Raji (cell line): ENCODE results near the gene COL8A2.

ENCODE experiments used
- POLR2A ChIP-seq: IDR thresholded peaks from 2 replicates; pipeline ENCODE4 v1.6.1; 2011; ENCODE audit warnings: low read depth, low read length, control low read depth; ENCODE audit not compliant: insufficient read depth

The COL8A2 gene

GRCh38 chr1:36160949-36161485, 36.0 kb upstream of the COL8A2 start:
- TF ChIP-seq POLR2A: no peak

GRCh38 chr1:36160388-36160948, 35.4 kb upstream of the COL8A2 start:
- TF ChIP-seq POLR2A: no peak

GRCh38 chr1:36159614-36160387, 34.8 kb upstream of the COL8A2 start:
- TF ChIP-seq POLR2A: no peak

- TF ChIP-seq POLR2A: no peak
Observed at GRCh38 chr1:36157973-36158826, 33.2 kb upstream of the COL8A2 start.

GRCh38 chr1:36157115-36157903, 32.3 kb upstream of the COL8A2 start:
- TF ChIP-seq POLR2A: no peak

GRCh38 chr1:36156329-36157114, 31.5 kb upstream of the COL8A2 start:
- TF ChIP-seq POLR2A: peak; percentile 63

GRCh38 chr1:36155408-36156328, 30.6 kb upstream of the COL8A2 start, which contains the start of gene MAP7D1:
MAP7D1 (plus strand) TSS chr1:36156160; CDS start chr1:36156418, 258 bp downstream.
- peak; percentile 90 for TF ChIP-seq POLR2A

GRCh38 chr1:36154765-36155407, 29.9 kb upstream of the COL8A2 start:
- TF ChIP-seq POLR2A: no peak

- no peak for TF ChIP-seq POLR2A
Observed at GRCh38 chr1:36154335-36154734, 29.3 kb upstream of the COL8A2 start.

GRCh38 chr1:36153476-36153875, 28.5 kb upstream of the COL8A2 start:
- TF ChIP-seq POLR2A: no peak

- peak; percentile 48; the same call in 1 of the 2 replicates for TF ChIP-seq POLR2A
Observed at GRCh38 chr1:36151845-36152203, 26.8 kb upstream of the COL8A2 start.

- TF ChIP-seq POLR2A: no peak
Observed at GRCh38 chr1:36151134-36151844, 26.3 kb upstream of the COL8A2 start.
